HK-2 (cell line): ENCODE results near the gene TPSG1.

Experiments
- DNase-seq: peaks from one replicate; pipeline ENCODE4 v3.0.0-alpha.2; 2018; ENCODE audit not compliant: unreplicated experiment

Gene TPSG1

DNA sequence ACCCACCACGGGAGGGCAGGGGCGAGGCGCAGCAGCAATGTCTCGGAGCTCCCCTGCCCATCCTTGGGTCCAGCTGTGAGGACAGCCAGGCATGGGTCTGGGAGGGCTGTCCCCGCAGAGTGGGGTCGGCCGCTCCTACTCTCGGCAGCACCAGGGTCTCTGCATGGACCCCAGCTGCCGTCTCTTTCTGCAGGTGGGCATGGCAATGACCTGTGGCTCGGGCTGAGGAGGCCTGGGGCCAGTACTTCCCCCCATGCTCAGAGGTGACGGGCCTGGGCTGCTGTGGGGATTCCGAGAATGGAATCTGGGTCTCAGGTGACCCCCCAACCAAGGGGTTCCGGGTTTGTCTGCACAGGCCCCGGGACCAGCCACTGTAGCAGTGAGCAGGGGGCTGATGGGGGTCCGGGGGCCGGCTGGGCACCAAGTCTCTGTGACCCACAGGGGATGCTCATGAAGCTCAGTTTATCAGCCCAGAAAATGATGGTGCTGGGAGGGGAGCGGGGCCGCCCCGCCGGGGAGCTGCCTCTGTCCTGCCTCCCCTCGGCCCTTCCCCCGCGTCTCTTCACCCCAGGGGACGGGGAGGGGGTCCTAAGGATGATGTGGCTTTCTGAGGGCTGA is 48.7 kb downstream of the TPSG1 start:
- DNase-seq: no peak

- DNase-seq: no peak
Observed at GRCh38 chr16:1175566-1176279, 49.3 kb downstream of the TPSG1 start.

DNA sequence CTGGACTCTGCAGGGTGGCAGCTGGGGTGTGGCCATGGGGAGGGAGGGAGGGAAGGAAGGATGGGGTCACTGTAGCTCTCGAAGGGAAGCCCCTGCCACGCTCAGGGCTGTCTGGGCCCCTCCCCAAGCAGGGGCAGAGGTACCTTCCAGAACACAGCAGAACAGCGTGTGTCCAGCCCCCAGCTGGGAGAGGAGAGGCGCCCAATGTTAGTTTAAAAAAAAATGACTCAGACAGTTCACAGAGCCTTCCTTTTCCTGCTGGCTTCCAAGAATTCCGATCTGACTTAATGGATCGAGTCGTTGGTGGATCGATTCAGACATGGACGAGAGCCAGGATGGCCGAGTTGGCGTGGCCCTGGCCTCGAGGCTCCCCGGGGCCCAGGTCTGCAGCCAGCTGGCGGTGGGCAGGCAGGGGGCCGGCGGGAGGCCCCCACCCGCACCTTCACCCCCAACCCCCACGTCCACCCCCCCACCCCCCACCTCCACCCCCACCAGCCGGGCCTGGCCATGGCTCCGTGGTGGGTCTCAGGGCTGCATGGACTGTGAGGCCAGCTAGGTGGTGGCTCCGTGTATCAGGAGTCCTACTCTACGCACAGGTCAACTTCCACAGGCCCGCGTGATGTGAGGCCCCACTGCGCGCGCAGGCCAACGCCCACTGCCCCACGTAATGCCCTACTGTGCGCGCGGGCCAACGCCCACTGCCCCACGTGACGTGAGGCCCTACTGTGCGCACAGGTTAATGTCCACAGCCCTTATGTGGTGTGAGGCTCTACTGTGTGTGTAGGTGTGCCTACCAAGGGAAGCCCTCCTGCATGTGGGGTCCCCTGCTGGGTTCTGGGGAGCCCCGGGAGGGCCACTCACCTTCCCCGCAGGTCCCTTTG is 50.4 kb downstream of the TPSG1 start:
- no peak for DNase-seq

DNA sequence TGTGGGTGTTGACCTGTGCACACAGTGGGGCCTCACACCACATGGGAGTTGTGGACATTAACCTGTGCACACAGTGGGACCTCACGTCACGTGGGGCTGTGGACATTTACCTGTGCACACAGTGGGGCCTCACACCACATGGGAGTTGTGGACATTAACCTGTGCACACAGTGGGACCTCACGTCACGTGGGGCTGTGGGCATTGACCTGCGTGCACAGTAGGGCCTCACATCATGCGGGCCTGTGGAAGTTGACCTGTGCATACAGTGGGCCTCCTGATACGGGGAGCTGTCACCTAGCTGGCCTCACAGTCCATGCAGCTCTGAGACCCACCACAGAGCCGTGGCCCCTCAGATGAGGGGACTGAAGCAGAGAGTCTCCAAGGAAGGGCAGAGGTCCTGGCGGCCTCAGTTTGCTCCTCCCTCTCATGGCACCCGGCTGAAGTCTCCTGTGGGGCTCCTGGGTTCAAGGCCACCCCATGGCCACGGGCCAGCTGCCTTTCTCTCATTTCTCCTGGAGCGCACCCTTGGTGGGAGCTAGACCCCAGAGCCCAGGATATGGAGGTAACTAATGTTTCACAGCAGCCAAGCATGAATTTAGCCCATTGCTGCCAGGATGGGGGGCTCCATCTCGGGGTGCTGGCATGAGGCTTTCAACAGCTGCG is 51.1 kb downstream of the TPSG1 start:
- DNase-seq: no peak

- DNase-seq: no peak
Observed at GRCh38 chr16:1172651-1173050, 52.4 kb downstream of the TPSG1 start.

DNA sequence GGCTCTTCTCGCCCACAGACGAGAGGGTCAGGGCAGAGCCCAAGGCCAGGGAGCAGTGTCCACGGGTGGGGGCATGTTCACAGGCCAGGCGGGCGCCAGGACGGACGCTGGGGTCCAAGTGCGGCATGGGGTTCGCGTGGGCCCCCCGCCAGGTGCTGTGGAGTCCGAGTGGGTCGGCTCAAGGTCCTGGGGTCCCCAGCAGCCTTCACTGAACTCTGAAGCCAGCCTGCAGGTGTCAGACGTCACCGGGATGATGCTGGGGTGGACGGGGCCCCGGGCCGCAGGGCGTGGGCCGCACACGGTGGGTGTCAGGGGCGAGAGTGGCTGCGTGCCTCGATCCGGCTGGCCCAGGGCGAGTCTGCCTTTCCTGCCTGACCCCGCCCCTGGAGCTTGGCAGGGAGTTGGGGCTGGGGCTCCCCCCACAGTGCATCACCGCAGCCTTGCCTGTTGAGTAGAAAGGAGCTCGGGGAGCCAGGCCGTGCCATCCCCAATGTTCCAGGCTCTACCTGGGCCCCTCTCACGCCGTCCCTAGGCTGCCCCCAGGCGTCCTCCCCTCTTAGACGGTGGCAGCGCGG is 53.1 kb downstream of the TPSG1 start:
- no peak for DNase-seq
